ENCODE measurements around the gene NEMP2. TPM values are rescaled to one million over a fixed set of nuclear protein-coding genes. Genes with fewer than 3 reads are reported as not detected.
A peak's percentile ranks its signal among the peaks of the same experiment; 100 is the strongest.

The NEMP2 gene
- total RNA-seq, 1 donor from 2014 or later: 9.5 TPM

- Histone ChIP-seq H3K4me1 (peaks cover 38% of the 10 kb centered on the region), H3K9me3 (no peaks in the 10 kb centered on the region), H3K27me3 (ENCODE audit: low read depth) (no peaks in the 10 kb centered on the region), H3K36me3 (no peaks in the 10 kb centered on the region), H3K4me3 (no peak overlapping the region), H3K27ac (no peak overlapping the region)
- intact Hi-C loops (cut with DNase I): no loop called here
- ATAC-seq (no peak), DNase-seq (no peak)
- no peak for TF ChIP-seq CTCF (IDR thresholded peaks at IDR 0.05)
Measured at GRCh38 chr2:190532581-190532980, 1.9 kb downstream of the NEMP2 start.

GRCh38 chr2:190530248-190530900, 4.1 kb downstream of the NEMP2 start:
- no peak overlapping the region for H3K27ac ChIP-seq
- no peak for ATAC-seq
- TF ChIP-seq CTCF (IDR thresholded peaks at IDR 0.05): no peak
- H3K9me3 ChIP-seq: no peaks in the 10 kb centered on the region
- H3K27me3 ChIP-seq (ENCODE audit: low read depth): no peaks in the 10 kb centered on the region
- H3K36me3 ChIP-seq: no peaks in the 10 kb centered on the region
- peaks cover 48% of the 10 kb centered on the region for H3K4me1 ChIP-seq
- DNase-seq: no peak
- no peak overlapping the region for H3K4me3 ChIP-seq
- intact Hi-C loops (cut with DNase I): no loop called here

GRCh38 chr2:190529486-190530247, 4.9 kb downstream of the NEMP2 start:
- H3K4me1 ChIP-seq: peaks cover 48% of the 10 kb centered on the region
- DNase-seq: peak; percentile 47
- no peak for TF ChIP-seq CTCF (IDR thresholded peaks at IDR 0.05)
- no peaks in the 10 kb centered on the region for H3K36me3 ChIP-seq
- ATAC-seq: no peak
- no peaks in the 10 kb centered on the region for H3K27me3 ChIP-seq (ENCODE audit: low read depth)
- no peaks in the 10 kb centered on the region for H3K9me3 ChIP-seq
- no peak overlapping the region for H3K4me3 ChIP-seq
- intact Hi-C loops (cut with DNase I): no loop called here
- no peak overlapping the region for H3K27ac ChIP-seq

GRCh38 chr2:190528521-190529001, 6.0 kb downstream of the NEMP2 start:
- Histone ChIP-seq H3K27me3 (ENCODE audit: low read depth) (no peaks in the 10 kb centered on the region), H3K4me3 (no peak overlapping the region), H3K27ac (no peak overlapping the region), H3K36me3 (no peaks in the 10 kb centered on the region), H3K4me1 (peaks cover 45% of the 10 kb centered on the region), H3K9me3 (no peaks in the 10 kb centered on the region)
- DNase-seq (no peak), ATAC-seq (peak; percentile 42 to 57)
- intact Hi-C loops (cut with DNase I): no loop called here
- no peak for TF ChIP-seq CTCF (IDR thresholded peaks at IDR 0.05)

GRCh38 chr2:190527918-190528317, 6.6 kb downstream of the NEMP2 start:
- no peaks in the 10 kb centered on the region for H3K27me3 ChIP-seq (ENCODE audit: low read depth)
- H3K4me1 ChIP-seq: peaks cover 39% of the 10 kb centered on the region
- H3K27ac ChIP-seq: no peak overlapping the region
- no peak for TF ChIP-seq CTCF (IDR thresholded peaks at IDR 0.05)
- H3K36me3 ChIP-seq: no peaks in the 10 kb centered on the region
- no peak overlapping the region for H3K4me3 ChIP-seq
- ATAC-seq (no peak), DNase-seq (no peak)
- H3K9me3 ChIP-seq: no peaks in the 10 kb centered on the region
- intact Hi-C loops (cut with DNase I): no loop called here
